HG02943 (cell line): ENCODE data around the gene TSPYL6.

Experiments
- ATAC-seq: cut with Tn5 transposase; IDR thresholded peaks from one replicate; pipeline ENCODE4 v1.9.1; 2021; ENCODE audit warnings: mild to moderate bottlenecking, low read depth, moderate library complexity; ENCODE audit not compliant: unreplicated experiment

The TSPYL6 gene

DNA sequence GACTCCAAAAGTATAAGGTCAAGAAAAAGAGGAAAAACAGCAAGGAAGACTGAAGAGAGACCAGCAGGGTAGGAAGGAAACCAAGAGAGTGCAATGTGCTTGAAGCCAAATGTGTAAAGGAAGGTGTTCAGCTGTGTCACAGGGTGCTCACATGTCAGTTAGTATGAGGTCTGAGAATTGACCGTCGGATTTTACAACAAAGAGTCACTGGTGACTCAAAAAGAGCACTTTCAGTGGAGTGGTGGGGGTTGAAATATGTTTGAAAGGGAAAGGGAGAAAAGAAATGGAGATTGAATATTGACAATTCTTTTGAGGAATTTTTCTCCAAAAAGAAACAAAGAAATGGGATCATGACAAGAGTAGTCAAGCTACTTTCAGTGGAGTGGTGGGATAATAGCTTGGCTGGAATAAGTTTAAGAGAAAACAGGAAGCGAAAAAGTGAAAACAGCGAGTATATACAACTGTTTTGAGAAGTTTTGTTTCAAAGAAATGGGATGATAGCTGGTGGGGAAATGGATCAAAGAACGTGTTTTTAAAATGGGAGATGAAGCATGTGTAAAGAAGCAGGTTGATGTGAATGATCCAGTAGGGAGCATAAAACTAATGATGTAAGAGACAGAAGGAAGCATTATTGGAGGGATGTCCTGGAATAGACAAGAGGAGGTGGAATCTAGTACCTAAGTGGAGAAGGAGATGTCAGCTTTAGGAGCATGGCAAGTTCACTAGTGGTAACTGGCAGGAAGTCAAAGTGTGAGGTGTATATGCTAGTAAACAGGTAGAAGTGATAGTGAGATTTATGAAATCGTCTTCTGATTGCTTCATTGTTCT lies 3.6 kb upstream of the TSPYL6 start:
- peak; percentile 55 for ATAC-seq

DNA sequence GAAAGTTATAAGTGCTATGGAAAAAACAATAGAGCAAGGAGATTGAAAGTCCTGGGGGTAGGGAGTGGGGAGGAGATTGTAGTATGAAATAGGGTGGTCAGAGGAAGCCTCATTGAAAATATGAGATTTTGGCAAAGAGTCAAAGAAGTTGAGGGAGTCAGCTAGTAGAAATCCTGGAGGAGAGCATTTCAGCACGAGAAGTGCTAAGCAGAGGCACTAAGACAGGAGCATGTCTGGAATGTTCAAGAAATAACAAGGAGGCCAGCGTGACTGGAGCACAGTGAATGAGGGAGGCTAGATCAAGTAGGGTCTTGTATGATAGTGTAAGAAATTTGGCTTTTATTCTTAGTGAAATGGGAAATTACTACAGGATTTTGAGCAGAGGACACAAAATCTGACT lies 2.1 kb upstream of the TSPYL6 start:
- no peak for ATAC-seq

- no peak for ATAC-seq
These were observed 569 bp downstream of the TSPYL6 start for GRCh38 chr2:54255230-54256090.

GRCh38 chr2:54254180-54254579 lies 1.8 kb downstream of the TSPYL6 start:
- ATAC-seq: no peak

DNA sequence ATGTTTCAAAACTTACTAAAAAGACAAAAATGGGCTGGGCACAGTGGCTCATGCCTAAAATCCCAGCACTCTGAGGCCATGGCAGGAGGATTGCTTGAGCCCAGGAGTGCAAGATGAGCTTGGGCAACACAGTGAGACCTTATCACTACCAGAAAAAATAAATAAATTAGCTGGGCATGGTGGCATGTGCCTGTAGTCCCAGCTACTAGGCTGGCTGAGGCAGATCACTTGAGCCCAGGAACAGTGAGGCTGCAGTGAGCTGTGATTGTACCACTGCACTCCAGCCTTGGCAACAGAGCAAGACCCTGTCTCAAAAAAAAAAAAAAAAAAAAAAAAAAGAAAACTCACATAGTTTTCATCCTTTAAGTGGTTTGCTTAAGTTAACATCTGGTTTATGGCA lies 6.4 kb downstream of the TSPYL6 start:
- no peak for ATAC-seq

DNA sequence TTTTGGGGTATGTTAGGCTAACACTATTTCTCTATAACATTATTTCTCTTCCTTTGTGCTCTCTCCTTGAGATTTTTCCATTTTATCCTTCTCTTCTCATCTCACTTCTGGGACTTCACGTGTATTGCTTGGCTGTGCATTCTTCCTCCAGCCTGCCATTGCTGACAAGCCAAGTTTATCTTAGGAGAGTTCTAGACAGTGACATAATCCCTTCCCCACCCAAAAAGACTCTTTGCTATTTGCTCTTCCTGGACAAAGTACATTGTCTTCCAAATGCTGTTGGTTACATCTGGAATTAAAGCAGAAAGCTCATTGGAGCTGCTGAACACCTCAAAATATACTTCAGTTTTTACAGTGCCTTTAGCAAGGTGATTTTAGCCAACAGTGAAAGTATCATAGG lies 8.9 kb downstream of the TSPYL6 start:
- no peak for ATAC-seq

- ATAC-seq: no peak
These were observed 15.2 kb downstream of the TSPYL6 start for GRCh38 chr2:54240515-54241469.

DNA sequence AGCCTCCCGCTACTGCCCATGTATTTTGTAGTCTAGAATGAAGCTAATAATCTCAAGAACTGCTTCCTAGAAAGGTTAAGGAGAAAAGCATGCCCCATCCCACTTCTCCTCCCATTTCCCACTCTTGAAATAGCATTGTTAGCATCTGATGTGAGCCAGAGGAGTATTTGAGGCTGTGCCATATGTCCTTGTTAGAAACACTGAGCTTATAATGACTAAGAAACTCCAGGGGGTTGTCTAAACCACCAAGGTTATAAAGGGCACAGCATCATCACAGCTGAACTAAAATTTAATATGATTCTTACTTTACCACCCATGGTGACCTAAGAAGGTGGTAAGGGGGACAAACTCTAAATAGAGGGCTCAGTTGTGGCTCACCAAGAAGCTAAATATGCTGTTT lies 16.6 kb downstream of the TSPYL6 start:
- no peak for ATAC-seq

DNA sequence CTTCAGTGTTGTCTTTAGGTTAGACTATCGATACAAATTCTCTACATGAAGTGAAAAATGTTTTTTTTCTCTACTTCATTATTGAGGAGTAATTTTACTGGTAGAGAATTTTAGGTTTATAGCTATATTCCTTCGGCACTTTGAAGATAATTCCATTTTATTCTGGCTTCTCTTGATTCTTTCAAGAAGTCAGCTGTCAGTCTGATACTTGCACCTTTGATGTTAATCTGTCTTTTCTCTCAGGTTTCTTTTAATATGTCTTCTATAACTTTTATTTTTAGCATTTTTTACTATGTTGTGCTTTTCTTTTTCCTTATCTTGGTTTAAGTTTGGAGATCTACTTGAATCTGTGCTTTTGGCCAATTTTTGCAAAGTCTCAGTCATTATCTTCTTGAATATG lies 18.6 kb downstream of the TSPYL6 start:
- no peak for ATAC-seq

DNA sequence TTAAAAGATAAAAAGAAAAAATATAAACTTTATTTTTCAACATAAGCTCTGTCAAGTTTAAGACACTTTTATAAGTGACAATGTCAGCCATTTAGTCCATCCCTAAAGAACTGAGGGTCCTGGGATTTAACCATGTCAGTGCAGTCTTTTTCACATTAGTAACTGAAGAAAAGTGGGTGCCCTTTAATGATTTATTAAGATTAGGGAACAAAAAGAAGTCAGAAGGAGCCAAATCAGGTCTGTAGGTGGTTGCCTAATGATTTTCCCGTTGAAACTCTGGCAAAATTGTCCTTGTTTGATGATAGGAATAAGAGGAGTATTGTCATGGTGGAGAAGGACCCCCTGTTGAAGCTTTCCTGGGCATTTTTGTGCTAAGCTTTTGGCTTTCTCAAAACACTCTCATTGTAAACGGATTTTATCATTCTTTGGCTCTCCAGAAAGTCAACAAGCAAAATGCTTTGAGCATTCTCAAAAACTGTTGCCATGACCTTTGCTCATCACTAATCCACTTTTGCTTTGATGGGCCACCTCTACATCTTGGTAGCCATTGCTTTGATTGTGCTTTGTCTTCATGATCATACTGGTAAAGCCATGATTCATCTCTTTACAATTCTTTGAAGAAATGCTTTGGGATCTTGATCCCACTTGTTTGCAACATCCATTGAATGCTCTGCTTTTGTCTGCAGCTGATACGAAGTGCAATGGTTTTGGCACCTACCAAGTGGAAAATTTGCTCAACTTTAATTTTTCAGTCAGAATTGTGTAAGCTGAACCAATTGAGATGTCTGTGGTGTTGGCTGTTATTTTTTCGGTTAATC lies 22.0 kb downstream of the TSPYL6 start:
- no peak for ATAC-seq

- no peak for ATAC-seq
These were observed 27.1 kb downstream of the TSPYL6 start for GRCh38 chr2:54228945-54229344.

- ATAC-seq: no peak
These were observed 28.2 kb downstream of the TSPYL6 start for GRCh38 chr2:54227798-54228197.

GRCh38 chr2:54226260-54226659 lies 29.8 kb downstream of the TSPYL6 start:
- no peak for ATAC-seq

- no peak for ATAC-seq
These were observed 31.0 kb downstream of the TSPYL6 start for GRCh38 chr2:54224997-54225396.

GRCh38 chr2:54213082-54213481 lies 42.9 kb downstream of the TSPYL6 start:
- no peak for ATAC-seq

DNA sequence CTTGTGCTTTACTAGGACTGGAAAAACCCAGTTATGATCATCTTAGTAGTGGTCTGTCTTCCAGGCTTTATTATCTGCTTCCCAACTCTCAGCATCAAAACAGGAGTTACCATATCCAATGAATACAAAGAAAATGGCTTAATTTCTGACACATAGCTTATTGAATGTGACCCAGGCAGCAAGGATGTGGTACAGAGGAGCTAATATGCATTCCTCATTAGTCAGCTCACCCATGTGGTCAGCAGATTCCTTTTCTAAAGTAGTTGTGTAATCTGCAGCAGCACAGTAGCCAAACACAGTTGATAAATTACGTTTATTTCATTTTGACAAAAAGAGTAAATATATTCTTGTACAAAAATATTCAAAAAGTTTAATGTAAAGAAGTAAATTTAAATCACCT lies 43.6 kb downstream of the TSPYL6 start:
- ATAC-seq: no peak

DNA sequence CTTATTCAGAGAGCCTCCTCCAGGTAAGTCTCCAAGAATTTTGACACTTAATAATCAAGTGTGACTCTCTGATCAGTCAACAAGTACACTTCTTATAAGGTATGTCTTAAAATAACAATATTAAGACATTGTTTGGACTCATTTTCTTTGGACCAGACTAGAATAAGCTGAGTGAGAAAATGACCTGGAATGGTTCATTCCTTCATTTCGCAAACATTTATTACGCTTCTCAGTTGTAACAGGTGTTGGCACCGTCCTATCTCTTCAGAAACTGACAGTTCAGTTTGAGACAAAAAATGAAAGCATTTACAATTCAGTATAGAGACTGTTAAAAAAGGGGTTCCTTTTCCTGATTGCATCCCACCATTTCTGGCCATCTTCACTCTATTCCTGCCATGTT lies 46.6 kb downstream of the TSPYL6 start:
- no peak for ATAC-seq

DNA sequence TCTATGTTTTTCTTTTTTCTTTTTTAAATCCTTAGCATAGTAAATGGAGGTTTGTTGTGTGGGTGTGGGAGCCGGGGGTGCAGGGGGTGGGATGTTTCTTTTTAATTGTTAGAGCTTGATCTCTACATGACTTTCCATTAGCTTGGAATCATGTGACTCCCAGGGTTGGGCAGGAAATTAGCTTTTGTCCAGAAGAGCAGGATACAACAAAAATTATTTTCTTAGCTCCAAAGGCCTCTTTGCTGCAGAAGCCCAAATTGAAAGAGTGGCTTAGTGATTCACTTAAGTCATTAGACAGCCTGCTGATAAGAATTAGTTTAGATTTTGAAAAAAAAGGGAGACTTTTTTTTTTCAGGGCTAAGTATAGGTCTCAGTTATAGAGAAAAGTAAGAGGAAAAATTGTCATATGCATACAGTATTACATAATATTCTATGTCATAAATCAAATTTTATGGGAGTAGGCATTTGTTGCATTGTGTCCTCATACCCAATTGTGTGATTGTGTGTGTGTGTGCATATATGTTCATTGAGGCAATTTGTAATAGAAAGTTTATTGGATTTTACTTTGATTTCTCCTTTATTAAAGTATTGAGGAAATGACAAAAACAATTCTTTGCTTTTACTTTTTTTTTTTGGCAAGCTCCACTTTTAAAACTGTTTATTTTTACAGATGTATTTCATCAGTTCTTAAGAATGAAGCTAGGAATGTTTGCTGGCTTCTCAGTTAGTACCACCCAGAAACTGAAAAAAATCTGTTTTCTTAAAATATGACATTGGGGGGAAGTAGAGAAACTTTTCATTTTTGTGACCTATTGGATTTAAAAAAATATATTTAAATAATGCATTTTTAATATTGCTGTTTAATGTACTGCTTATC lies 47.4 kb downstream of the TSPYL6 start:
- ATAC-seq: no peak

- no peak for ATAC-seq
These were observed 48.3 kb downstream of the TSPYL6 start for GRCh38 chr2:54207666-54208195.
